ENCODE data around the gene IFT81.

Gene IFT81

DNA sequence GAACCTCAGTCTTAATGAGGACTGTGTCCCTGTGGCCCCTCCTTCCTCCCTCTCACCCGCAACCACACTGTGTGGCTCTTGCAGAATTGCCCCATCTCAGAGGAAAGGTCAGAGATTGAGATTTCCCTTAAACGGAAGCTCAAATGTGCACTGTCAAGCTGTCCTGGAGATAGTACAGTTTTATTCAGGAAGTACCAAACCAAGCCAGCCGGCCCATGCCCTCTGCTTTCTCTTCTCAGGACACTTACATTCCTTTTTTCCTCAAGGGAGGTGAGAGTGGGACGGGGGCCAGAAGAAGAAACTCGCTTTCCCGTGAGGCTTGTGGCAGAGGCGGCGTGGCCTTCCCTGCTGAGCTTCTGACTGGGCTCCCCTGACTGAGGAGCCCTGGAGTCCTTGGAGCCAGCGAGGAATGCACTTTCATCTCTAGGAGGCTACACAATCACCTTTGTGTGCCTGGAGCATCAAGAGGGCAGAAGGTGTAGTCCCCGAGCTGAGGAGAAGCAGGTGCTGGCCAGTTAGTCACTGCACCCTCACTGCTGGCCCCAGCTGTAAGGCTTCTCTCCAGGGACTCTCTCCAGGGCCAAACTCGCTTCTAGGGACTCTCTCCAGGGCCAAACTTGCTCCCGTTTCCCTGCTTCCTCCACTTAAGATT is 132.7 kb downstream of the IFT81 start:
- H3K9me3 ChIP-seq (ENCODE audit: insufficient read depth, low read length): no peaks in the 10 kb centered on the region
- TF ChIP-seq, protein P1, sequence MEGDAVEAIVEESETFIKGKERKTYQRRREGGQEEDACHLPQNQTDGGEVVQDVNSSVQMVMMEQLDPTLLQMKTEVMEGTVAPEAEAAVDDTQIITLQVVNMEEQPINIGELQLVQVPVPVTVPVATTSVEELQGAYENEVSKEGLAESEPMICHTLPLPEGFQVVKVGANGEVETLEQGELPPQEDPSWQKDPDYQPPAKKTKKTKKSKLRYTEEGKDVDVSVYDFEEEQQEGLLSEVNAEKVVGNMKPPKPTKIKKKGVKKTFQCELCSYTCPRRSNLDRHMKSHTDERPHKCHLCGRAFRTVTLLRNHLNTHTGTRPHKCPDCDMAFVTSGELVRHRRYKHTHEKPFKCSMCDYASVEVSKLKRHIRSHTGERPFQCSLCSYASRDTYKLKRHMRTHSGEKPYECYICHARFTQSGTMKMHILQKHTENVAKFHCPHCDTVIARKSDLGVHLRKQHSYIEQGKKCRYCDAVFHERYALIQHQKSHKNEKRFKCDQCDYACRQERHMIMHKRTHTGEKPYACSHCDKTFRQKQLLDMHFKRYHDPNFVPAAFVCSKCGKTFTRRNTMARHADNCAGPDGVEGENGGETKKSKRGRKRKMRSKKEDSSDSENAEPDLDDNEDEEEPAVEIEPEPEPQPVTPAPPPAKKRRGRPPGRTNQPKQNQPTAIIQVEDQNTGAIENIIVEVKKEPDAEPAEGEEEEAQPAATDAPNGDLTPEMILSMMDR (IDR thresholded peaks at IDR 0.05; ENCODE audit: low read depth, low read length): no peak
- no peak for TF ChIP-seq EZH2phosphoT487 (IDR thresholded peaks at IDR 0.05; ENCODE audit: low read depth)
- no peak overlapping the region for H3K4me3 ChIP-seq (ENCODE audit: low read length)
- no peaks in the 10 kb centered on the region for H3K36me3 ChIP-seq (replicated peaks; ENCODE audit: low read depth, low read length)
- no peak overlapping the region for H2AFZ ChIP-seq (ENCODE audit: low read depth, low read length)
- H3K79me2 ChIP-seq (ENCODE audit: low read length): no peaks in the 10 kb centered on the region
- H3K4me2 ChIP-seq (ENCODE audit: low read length): no peak overlapping the region
- no peaks in the 10 kb centered on the region for H4K20me1 ChIP-seq (ENCODE audit: insufficient read depth, low read length)
- H3K9ac ChIP-seq (ENCODE audit: low read length): no peak overlapping the region
- H3K27ac ChIP-seq (ENCODE audit: low read length): no peak overlapping the region
- no peaks in the 10 kb centered on the region for H3K27me3 ChIP-seq (ENCODE audit: low read depth, low read length)
- H3K4me1 ChIP-seq (ENCODE audit: low read length): no peaks in the 10 kb centered on the region

DNA sequence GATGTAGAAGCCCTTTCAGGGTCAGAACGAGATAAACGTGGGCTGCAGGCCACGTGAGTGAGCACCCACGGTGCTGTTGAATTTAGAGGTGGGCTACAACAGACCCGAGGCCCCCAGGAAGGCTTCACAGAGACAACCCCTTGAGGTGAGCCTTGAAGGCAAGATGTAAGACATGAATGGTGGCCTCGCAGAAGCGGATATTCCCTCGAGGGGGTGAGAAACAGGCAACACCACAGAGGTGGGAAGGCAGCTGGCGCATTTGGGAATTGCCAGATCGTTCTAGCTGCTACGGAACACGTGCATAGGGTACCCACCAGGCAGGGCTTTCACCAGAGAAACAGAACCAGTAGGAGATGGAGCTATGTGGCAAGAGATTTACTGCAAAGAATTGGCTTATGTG is 134.3 kb downstream of the IFT81 start:
- no peaks in the 10 kb centered on the region for H3K4me1 ChIP-seq (ENCODE audit: low read length)
- H3K9me3 ChIP-seq (ENCODE audit: insufficient read depth, low read length): no peaks in the 10 kb centered on the region
- no peak overlapping the region for H3K4me3 ChIP-seq (ENCODE audit: low read length)
- H2AFZ ChIP-seq (ENCODE audit: low read depth, low read length): no peak overlapping the region
- no peaks in the 10 kb centered on the region for H3K79me2 ChIP-seq (ENCODE audit: low read length)
- H3K27me3 ChIP-seq (ENCODE audit: low read depth, low read length): peaks cover 9% of the 10 kb centered on the region
- no peaks in the 10 kb centered on the region for H3K36me3 ChIP-seq (replicated peaks; ENCODE audit: low read depth, low read length)
- H3K4me2 ChIP-seq (ENCODE audit: low read length): no peak overlapping the region
- TF ChIP-seq, protein P1 (IDR thresholded peaks at IDR 0.05; ENCODE audit: low read depth, low read length): no peak
- TF ChIP-seq EZH2phosphoT487 (IDR thresholded peaks at IDR 0.05; ENCODE audit: low read depth): no peak
- H3K27ac ChIP-seq (ENCODE audit: low read length): no peak overlapping the region
- H4K20me1 ChIP-seq (ENCODE audit: insufficient read depth, low read length): no peaks in the 10 kb centered on the region
- H3K9ac ChIP-seq (ENCODE audit: low read length): no peak overlapping the region

DNA sequence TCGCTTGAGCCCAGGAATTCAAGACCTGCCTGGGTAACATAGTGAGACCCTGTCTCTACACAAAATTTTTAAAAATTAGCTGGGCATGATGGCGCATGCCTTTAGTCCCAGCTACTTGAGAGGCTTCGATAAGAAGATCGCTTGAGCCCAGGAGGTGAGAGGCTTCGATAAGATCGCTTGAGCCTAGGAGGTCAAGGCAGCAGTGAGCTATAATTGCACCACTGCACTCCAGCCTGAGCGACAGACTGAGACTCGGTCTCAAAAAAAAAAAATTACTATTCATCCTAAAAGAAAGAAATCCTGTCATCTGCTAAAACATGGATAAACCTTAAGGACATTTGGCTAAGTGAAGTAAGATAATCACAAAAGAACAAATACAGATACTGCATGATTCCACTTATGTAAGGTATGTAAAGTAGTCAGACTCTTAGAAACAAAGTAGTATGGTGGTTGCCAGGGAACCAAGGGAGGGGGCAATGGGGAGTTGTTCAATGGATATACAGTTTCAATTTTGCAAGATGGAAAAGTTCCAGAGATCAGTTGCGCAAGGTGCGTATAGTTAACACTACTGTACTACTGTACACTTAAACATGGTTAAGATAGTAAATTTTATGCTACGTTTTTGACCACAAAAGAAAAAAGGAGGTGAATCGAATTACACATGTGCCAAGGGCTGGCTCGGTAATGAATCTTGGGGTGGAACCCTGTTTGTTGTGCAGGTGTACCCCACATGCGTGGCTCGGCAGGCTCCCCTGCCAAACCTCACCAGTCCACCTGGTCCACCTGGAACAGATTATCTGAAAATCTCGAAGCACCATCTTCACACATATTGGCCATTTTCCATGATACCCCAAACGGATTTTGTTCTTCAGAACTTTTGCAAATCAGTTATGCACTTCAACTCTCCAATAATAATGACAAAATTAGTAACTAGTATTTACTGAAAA is 138.6 kb downstream of the IFT81 start:
- H3K27ac ChIP-seq (ENCODE audit: low read length): no peak overlapping the region
- H2AFZ ChIP-seq (ENCODE audit: low read depth, low read length): no peak overlapping the region
- H3K27me3 ChIP-seq (ENCODE audit: low read depth, low read length): peaks cover 9% of the 10 kb centered on the region
- H3K4me3 ChIP-seq (ENCODE audit: low read length): no peak overlapping the region
- no peak overlapping the region for H3K4me2 ChIP-seq (ENCODE audit: low read length)
- TF ChIP-seq EZH2phosphoT487 (IDR thresholded peaks at IDR 0.05; ENCODE audit: low read depth): no peak
- TF ChIP-seq, protein P1 (IDR thresholded peaks at IDR 0.05; ENCODE audit: low read depth, low read length): no peak
- no peaks in the 10 kb centered on the region for H3K4me1 ChIP-seq (ENCODE audit: low read length)
- no peak overlapping the region for H3K9ac ChIP-seq (ENCODE audit: low read length)
- no peaks in the 10 kb centered on the region for H3K36me3 ChIP-seq (replicated peaks; ENCODE audit: low read depth, low read length)
- no peaks in the 10 kb centered on the region for H3K9me3 ChIP-seq (ENCODE audit: insufficient read depth, low read length)
- H3K79me2 ChIP-seq (ENCODE audit: low read length): no peaks in the 10 kb centered on the region
- H4K20me1 ChIP-seq (ENCODE audit: insufficient read depth, low read length): no peaks in the 10 kb centered on the region

DNA sequence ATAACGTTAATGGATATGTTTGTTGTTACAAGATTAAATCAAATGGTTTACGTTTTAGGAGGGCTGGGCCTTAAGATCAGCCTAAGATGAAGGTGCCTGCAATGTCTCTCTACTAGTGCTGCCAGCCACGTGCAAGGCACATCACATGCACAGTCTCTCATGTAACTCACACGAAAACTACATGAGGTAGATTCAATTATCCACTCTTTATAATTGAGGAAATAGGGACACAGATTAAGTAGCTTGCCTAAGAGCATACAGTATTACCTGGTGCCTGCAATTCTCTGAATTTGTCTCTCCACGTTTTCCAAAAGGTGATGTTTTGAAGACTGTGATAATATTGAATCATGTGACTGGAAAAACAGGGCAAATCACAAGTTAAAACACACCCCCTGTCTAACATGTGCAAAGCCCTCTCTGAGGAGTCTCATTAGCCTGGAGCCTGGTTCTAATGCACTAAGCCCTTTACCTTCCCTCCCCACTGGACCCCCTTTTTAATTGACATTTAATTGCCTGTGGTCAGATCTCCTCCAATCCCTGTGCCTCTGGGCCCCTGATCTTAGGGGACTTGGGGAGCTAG is 142.3 kb downstream of the IFT81 start:
- H3K9ac ChIP-seq (ENCODE audit: low read length): no peak overlapping the region
- H3K27me3 ChIP-seq (ENCODE audit: low read depth, low read length): peaks cover 23% of the 10 kb centered on the region
- H4K20me1 ChIP-seq (ENCODE audit: insufficient read depth, low read length): no peaks in the 10 kb centered on the region
- H3K4me3 ChIP-seq (ENCODE audit: low read length): no peak overlapping the region
- H3K36me3 ChIP-seq (replicated peaks; ENCODE audit: low read depth, low read length): no peaks in the 10 kb centered on the region
- no peaks in the 10 kb centered on the region for H3K4me1 ChIP-seq (ENCODE audit: low read length)
- H3K27ac ChIP-seq (ENCODE audit: low read length): no peak overlapping the region
- no peaks in the 10 kb centered on the region for H3K79me2 ChIP-seq (ENCODE audit: low read length)
- no peak for TF ChIP-seq EZH2phosphoT487 (IDR thresholded peaks at IDR 0.05; ENCODE audit: low read depth)
- TF ChIP-seq, protein P1 (IDR thresholded peaks at IDR 0.05; ENCODE audit: low read depth, low read length): no peak
- no peak overlapping the region for H2AFZ ChIP-seq (ENCODE audit: low read depth, low read length)
- H3K9me3 ChIP-seq (ENCODE audit: insufficient read depth, low read length): no peaks in the 10 kb centered on the region
- no peak overlapping the region for H3K4me2 ChIP-seq (ENCODE audit: low read length)
